Astrocyte of the cerebellum (primary cell): ENCODE data around the gene ZDHHC16.

Experiments
- DNase-seq: peaks from one replicate; pipeline ENCODE4 v3.0.0-alpha.2; 2011; ENCODE audit warnings: low read depth
- H3K4me3 ChIP-seq: 2 replicates; pipeline ENCODE4 v1.5.1; 2011; ENCODE audit warnings: mild to moderate bottlenecking, low read depth, low read length, moderate library complexity
- in situ Hi-C: cut with HindIII; loops from 2 replicates; pipeline ENCODE4 v1.10.0; 2017; ENCODE audit warnings: low sequenced_read_pairs
- TF ChIP-seq, protein P1 (sequence below): IDR thresholded peaks from 2 replicates; pipeline ENCODE4 v1.5.1; 2012; ENCODE audit warnings: low read length, low read depth, moderate library complexity, mild to moderate bottlenecking; ENCODE audit errors: missing control alignments

The ZDHHC16 gene

DNA sequence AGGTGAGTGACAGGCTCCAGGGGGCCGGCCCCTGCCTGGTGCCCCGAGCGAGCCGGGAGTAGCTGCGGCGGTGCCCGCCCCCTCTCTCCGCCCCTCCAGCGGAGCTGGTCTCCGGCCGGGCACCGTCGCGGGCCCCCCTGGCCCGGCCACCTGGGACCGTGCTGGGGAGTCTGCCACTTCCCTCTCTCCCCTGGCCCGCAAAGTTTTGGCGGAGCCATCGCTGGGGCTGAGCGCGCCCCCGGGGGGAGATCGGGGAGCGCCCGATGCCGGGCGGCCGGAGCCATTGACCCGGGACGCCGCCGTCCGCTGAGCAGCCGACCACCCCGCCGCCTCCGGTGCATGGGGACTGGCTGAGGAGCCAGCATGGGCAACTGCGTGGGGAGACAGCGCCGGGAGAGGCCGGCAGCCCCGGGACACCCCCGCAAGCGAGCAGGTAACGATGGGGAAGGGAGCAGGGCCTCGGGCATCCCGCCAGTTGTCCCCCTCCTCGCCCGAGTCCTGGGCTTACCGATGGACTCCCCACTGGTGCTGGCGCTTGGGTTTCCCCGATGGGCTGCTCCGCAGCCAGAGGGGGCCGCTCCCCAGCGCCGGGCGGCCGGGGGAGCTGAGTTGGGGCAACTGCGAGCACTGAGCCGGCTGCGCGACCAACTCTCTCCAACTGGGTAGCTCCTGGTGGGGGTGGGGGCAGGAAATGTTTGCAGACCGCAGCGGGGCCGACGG lies 53.0 kb downstream of the ZDHHC16 start, which contains the start of gene UBTD1:
Gene UBTD1 (plus strand): TSS at position 84 of the 720 bp plus-strand sequence. CDS start 280 bp downstream, at position 364.
- peak within 1 kb of the TSS; percentile 81 for H3K4me3 ChIP-seq
- DNase-seq, result no peak
- in situ Hi-C loops, result no loop called here
- TF ChIP-seq, protein P1, sequence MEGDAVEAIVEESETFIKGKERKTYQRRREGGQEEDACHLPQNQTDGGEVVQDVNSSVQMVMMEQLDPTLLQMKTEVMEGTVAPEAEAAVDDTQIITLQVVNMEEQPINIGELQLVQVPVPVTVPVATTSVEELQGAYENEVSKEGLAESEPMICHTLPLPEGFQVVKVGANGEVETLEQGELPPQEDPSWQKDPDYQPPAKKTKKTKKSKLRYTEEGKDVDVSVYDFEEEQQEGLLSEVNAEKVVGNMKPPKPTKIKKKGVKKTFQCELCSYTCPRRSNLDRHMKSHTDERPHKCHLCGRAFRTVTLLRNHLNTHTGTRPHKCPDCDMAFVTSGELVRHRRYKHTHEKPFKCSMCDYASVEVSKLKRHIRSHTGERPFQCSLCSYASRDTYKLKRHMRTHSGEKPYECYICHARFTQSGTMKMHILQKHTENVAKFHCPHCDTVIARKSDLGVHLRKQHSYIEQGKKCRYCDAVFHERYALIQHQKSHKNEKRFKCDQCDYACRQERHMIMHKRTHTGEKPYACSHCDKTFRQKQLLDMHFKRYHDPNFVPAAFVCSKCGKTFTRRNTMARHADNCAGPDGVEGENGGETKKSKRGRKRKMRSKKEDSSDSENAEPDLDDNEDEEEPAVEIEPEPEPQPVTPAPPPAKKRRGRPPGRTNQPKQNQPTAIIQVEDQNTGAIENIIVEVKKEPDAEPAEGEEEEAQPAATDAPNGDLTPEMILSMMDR, result no peak

DNA sequence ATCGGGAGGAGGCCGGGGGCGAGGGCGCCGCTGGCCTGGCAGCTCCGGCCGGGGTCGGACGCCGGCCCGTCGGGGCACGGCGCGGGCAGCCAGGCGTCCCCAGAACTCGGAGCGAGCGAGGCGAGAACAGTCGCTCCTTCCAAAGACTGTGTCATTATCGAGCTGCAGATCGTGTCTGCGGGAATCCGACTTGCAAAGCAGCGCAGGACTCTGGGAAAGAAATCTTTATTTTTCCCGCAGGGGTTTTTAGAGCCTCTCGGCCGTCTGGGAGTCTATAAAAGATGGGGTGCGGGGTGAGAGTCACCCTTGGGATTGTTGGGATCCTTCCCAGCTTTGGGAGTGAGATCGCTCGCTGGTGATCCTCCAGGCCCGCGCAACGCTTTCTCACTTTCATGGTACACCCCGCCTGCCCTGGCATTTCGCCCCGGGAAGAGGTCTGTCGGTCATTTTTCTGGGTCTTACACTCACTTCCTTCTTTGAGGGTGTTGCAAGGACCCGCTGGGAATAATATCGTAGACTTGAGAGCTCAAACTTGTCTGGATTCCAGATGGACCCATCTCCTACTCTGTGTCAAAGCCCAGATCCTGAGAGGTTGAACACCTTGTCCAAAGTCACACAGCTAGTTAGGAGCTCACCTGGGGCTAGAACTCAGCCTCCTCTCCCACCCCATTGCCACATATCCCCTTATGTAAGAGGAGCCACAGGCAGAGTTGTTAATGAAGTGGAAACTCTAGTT lies 53.8 kb downstream of the ZDHHC16 start:
- peak; percentile 22 for DNase-seq
- in situ Hi-C loops, result no loop called here
- H3K4me3 ChIP-seq, result peak overlapping the region; percentile 81
- TF ChIP-seq, protein P1, result no peak

DNA sequence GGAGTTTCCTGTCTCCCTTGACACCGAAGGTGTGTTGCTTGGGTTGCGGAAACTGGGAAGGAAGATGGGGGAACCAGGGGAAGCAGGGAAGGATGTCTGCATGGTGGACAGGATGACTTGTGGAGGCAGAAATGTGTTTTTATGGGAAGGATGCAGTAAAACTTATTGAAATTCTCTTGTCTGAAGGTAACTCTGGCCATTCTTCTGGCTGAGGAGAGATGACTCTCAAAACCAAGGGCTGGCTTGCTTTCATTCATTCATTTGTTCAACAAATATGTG lies 54.3 kb downstream of the ZDHHC16 start:
- TF ChIP-seq, protein P1, result no peak
- no peak for DNase-seq
- peak overlapping the region; percentile 81 for H3K4me3 ChIP-seq
- in situ Hi-C loops, result no loop called here

DNA sequence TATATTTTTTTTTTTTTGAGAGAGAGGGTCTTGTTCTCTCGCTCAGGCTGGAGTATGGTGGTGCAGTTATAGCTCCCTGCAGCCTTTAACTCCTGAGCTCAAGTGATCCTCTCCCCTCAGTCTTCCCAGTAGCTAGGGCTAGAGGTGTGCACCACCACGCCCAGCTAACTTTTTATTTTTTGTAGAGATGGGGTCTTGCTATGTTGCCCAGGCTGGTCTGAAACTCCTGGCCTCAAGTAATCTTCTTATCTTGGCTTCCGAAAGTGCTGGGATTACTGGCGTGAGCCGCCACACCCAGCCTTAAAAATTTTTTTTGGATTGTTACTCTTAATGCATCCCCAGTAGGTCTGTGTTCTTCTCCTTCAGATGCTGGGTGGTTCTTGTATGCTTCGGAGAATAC lies 56.9 kb downstream of the ZDHHC16 start:
- in situ Hi-C loops, result no loop called here
- TF ChIP-seq, protein P1, result no peak
- no peak for DNase-seq
- no peak overlapping the region for H3K4me3 ChIP-seq

DNA sequence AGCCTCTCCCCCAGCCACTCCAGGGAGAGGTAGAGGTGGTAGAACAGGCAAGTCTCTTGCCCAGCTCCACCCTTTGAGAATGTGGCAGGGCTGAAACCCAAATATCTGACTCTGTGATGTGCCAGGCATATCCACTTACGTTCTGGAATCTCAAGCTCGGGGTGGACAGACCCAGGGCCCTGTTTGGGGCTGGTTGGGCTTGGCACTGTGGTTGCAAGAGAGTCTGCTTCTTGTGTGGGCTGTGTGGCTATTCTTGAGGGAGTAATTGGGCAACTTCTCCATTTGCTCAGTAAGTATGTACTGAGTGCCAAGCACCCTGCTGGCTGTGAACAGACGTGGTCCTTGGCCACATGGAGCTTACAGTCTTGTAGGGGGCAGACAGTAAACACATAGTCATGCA lies 57.4 kb downstream of the ZDHHC16 start:
- no peak overlapping the region for H3K4me3 ChIP-seq
- DNase-seq, result no peak
- in situ Hi-C loops, result no loop called here
- TF ChIP-seq, protein P1, result no peak

DNA sequence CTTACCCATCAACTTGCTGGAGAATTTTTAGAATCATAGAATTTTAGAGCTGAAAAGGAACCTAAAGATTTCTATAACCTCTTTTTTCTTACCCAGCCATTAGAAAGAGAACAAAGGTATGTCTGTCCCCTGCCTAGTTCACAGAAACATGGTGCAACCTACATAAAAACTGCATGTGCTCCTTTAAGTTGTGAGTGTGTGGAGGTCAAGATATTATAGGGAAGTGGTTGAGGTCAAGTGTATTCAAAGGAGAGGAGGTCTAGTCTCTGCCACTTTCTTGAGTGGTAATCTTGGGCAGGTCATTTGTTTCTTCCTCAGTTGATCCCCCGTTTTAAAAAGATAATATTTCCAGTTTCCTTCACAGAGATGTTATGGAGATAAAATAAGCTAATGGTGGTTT lies 59.2 kb downstream of the ZDHHC16 start:
- DNase-seq, result no peak
- in situ Hi-C loops, result no loop called here
- TF ChIP-seq, protein P1, result no peak
- no peak overlapping the region for H3K4me3 ChIP-seq
